ENCODE results near the gene PDIA6. TPM values are rescaled to one million over a fixed set of nuclear protein-coding genes. Genes with fewer than 3 reads are reported as not detected.

PDIA6 gene
- total and polyA plus RNA-seq, 2 of the 4 experiments (the other 2 are of a cell fraction), result 204 to 349 TPM

GRCh38 chr2:10770956-10771750, 41.4 kb downstream of the PDIA6 start:
- no peak overlapping the region for H3K27ac ChIP-seq (ENCODE audit: insufficient read depth, low read length)
- H2AFZ ChIP-seq (replicated peaks; ENCODE audit: low read length, poor library complexity), result no peak overlapping the region
- H3K27me3 ChIP-seq (ENCODE audit: control insufficient read depth, insufficient read depth, low read length), result peaks cover 18% of the 10 kb centered on the region; the same call in 1 of the 2 replicates
- no peak overlapping the region for H4K91ac ChIP-seq (ENCODE audit: insufficient read depth, low read depth, low read length)
- no peak overlapping the region for H4K5ac ChIP-seq (ENCODE audit: low read depth, low read length)
- no peak for ATAC-seq (ENCODE audit: low read depth)
- no peaks in the 10 kb centered on the region for H3K79me1 ChIP-seq (ENCODE audit: low read depth in 1 of 2, low read length in 2 of 2)
- no peak overlapping the region for H3K14ac ChIP-seq (replicated peaks; ENCODE audit: low read depth, low read length)
- no peak overlapping the region for H2BK15ac ChIP-seq (ENCODE audit: low read depth, low read length)
- no peak overlapping the region for H3K4ac ChIP-seq (ENCODE audit: low read depth, low read length)
- intact Hi-C loops (cut with micrococcal nuclease) (no loop called here), in situ Hi-C loops (cut with MboI; ENCODE audit: low sequenced_read_pairs) (no loop called here), dilution Hi-C loops (cut with HindIII; ENCODE audit: low sequenced_read_pairs, unreplicated experiment) (no loop called here)
- DNase-seq, result no peak
- H2AK5ac ChIP-seq (ENCODE audit: low read depth, low read length), result no peak overlapping the region
- WGBS, 2 experiments (ENCODE audit: extremely low coverage in 2 of 2, insufficient read length in 1 of 2), result 69% methylated on average over 11 of the region's 22 CpGs; no CpG with 5 or more reads in 1 of the 2 experiments
- H3K9ac ChIP-seq (ENCODE audit: low read depth, low read length), result no peak overlapping the region
- H3K9me1 ChIP-seq (ENCODE audit: insufficient read depth, low read length), result no peaks in the 10 kb centered on the region
- H4K20me1 ChIP-seq (ENCODE audit: insufficient read depth, low read length), result no peaks in the 10 kb centered on the region
- no peak overlapping the region for H2BK20ac ChIP-seq (ENCODE audit: low read depth, low read length)
- no peak overlapping the region for H2AK9ac ChIP-seq (replicated peaks; ENCODE audit: low read depth, low read length, poor library complexity)
- H3K36me3 ChIP-seq (ENCODE audit: control insufficient read depth, insufficient read depth, low read length), result no peaks in the 10 kb centered on the region
- H3K18ac ChIP-seq (ENCODE audit: low read depth, low read length), result no peak overlapping the region
- no peak overlapping the region for H3K23ac ChIP-seq (ENCODE audit: low read depth, low read length)
- H3K4me3 ChIP-seq (ENCODE audit: insufficient read depth, low read depth, low read length), result no peak overlapping the region
- no peak overlapping the region for H2BK120ac ChIP-seq (ENCODE audit: low read depth, low read length)
- no peak overlapping the region for H4K8ac ChIP-seq (ENCODE audit: low read depth in 2 of 2, low read length in 2 of 2)
- H3K4me1 ChIP-seq (ENCODE audit: control insufficient read depth, insufficient read depth, low read length), result no peaks in the 10 kb centered on the region
- no peaks in the 10 kb centered on the region for H3K9me3 ChIP-seq (ENCODE audit: control insufficient read depth, insufficient read depth, low read length)
- no peak overlapping the region for H2BK5ac ChIP-seq (ENCODE audit: low read depth, low read length, poor library complexity, severe bottlenecking)
- BruUV-seq (replicated peaks), result no TSS peak
- no peak overlapping the region for H3K4me2 ChIP-seq (ENCODE audit: low read depth, low read length)
- no peak overlapping the region for H3K56ac ChIP-seq (ENCODE audit: extremely low read depth, insufficient read depth, low read length)
- ChIA-PET POLR2A (ENCODE audit: unreplicated experiment) (no interaction called here), CTCF (interaction anchor here (0.5 kb wide), 1 partner anchor 1704 kb away, joined by 3 read pairs; no protein-coding TSS in a partner anchor)
- TF ChIP-seq CEBPB (IDR thresholded peaks at IDR 0.05; ENCODE audit: low read depth, low read length) (no peak), CTCF (conservative IDR thresholded peaks at IDR 0.05; ENCODE audit: low read depth, low read length) (no peak), MXI1 (IDR thresholded peaks at IDR 0.05; ENCODE audit: borderline replicate concordance, low read depth, low read length) (no peak), NFE2L2 (IDR thresholded peaks at IDR 0.05; ENCODE audit: low read depth, low read length) (no peak), RCOR1 (IDR thresholded peaks at IDR 0.05; ENCODE audit: insufficient replicate concordance, low read length) (no peak), SMC3 (IDR thresholded peaks at IDR 0.05; ENCODE audit: low read depth, low read length) (no peak), CHD1 (IDR thresholded peaks at IDR 0.05; ENCODE audit: low read depth, low read length) (no peak), MAZ (IDR thresholded peaks at IDR 0.05; ENCODE audit: borderline replicate concordance, low read depth, low read length) (no peak), BHLHE40 (IDR thresholded peaks at IDR 0.05; ENCODE audit: low read depth, low read length) (no peak), MAFK (IDR thresholded peaks at IDR 0.05; ENCODE audit: low read depth, low read length) (no peak), USF2 (IDR thresholded peaks at IDR 0.05; ENCODE audit: low read depth, low read length) (no peak), FOS (IDR thresholded peaks at IDR 0.05; ENCODE audit: low read depth, low read length) (no peak), RFX5 (IDR thresholded peaks at IDR 0.05; ENCODE audit: low read depth, low read length) (no peak), RAD21 (IDR thresholded peaks at IDR 0.05; ENCODE audit: low read length) (no peak), POLR2A (IDR thresholded peaks at IDR 0.05; ENCODE audit: low read depth, low read length) (no peak)
